GM19397 (cell line): ENCODE data around the gene ZGRF1.
"Not testable (repeated sequence)": the region's sequence is repeated elsewhere in the genome, so short reads cannot be mapped to it uniquely, and the experiment has no call there.

Experiments used
- ATAC-seq: cut with Tn5 transposase; IDR thresholded peaks from one replicate; pipeline ENCODE4 v1.9.1; 2021; ENCODE audit warnings: mild to moderate bottlenecking, moderate library complexity; ENCODE audit not compliant: unreplicated experiment

Gene ZGRF1

DNA sequence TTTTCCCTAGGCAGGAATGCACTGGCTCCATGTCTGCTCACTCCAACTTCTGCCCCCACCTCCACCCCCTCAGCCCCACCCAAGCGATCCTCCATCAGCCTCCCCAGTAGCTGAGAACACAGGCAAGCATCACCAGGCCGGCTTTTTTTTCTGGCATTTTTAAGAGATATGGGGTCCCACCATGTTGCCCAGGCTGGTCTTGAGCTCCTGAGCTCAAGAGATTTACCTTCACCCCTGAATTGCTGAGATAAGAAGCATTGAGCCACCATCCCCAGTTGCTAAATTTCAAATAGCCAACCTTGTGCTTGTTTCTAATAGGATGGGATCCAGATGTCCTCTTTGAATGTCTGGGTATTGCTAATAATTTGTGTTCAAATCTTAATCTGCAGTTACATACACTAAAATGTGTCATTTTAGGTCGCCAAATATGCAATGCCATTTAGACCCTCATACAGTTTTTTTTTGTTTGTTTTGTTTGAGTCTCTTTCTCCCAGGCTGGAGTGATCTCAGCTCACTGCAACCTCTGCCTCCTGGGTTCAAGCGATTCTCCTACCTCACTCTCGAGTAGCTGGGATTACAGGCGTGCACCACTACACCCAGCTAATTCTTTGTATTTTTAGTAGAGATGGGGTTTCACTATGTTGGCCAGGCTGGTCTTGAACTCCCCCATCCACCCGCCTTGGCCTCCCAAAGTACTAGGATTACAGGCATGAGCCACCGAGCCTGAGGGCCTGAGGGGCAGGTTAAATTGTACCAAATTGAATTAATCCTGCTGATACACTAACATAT lies 9.0 kb upstream of the ZGRF1 start:
- no peak for ATAC-seq

- not testable (repeated sequence) for ATAC-seq
Measured at GRCh38 chr4:112644595-112645535, 8.2 kb upstream of the ZGRF1 start.

DNA sequence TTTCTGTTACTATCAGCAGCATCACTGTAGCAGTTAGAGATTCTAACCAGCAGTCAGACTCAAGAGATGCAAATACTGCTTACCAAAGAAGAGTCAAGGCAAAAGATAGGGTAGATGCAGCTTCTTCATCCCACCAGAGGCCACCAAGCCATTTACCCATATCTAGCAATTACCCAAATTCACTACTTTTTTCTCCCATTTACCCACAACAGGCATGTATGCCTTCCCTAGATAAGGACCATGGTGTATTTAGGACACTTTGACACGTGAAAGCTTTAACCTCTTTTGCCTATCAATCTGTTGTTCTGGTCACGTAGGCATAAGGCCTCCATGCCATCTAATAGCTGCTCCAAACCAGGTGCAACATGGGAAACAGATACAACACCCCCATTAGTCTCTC lies 5.8 kb upstream of the ZGRF1 start:
- no peak for ATAC-seq

- no peak for ATAC-seq
Measured at GRCh38 chr4:112637552-112637866, 800 bp upstream of the ZGRF1 start.

GRCh38 chr4:112633477-112634235 lies 3.1 kb downstream of the ZGRF1 start:
- ATAC-seq: no peak

DNA sequence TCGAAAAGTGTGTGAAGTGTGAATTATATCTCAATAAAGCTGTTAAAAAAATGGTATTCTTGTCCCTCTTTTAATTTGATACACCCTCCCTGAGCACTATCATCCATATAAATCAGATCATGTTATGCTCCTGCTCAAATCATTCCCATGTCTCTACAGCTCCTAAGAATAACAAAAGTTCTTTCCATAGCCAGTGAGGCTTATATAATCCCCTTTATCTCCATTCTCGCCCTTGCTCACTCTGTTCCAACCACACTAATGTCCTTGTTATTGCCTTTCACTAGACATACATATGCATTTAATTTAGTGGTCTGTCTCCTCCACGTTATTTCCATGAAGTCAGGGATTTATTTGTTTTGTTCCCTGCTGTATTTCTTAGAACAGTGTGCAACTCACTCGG lies 10.5 kb downstream of the ZGRF1 start:
- no peak for ATAC-seq

- no peak for ATAC-seq
Measured at GRCh38 chr4:112616984-112617383, 19.7 kb downstream of the ZGRF1 start.

DNA sequence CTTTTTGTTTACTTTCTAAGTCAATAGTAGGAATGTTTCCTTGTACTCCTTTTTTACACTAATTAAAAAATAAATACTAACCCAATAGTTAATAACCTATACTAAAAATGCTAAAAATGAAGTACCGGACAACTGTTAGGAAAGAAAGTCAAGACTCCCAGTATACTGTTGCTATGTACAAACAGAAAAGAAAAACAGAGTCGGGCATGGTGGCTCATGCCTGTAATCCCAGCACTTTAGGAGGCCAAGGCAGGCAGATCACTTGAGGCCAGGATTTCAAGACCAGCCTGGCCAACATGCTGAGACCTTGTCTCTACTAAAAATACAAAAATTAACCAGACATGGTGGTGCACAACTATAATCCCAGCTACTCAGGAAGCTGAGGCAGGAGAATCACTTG lies 23.9 kb downstream of the ZGRF1 start:
- not testable (repeated sequence) for ATAC-seq

- no peak for ATAC-seq
Measured at GRCh38 chr4:112604589-112604988, 32.1 kb downstream of the ZGRF1 start.

- ATAC-seq: no peak
Measured at GRCh38 chr4:112594993-112595392, 41.7 kb downstream of the ZGRF1 start.

DNA sequence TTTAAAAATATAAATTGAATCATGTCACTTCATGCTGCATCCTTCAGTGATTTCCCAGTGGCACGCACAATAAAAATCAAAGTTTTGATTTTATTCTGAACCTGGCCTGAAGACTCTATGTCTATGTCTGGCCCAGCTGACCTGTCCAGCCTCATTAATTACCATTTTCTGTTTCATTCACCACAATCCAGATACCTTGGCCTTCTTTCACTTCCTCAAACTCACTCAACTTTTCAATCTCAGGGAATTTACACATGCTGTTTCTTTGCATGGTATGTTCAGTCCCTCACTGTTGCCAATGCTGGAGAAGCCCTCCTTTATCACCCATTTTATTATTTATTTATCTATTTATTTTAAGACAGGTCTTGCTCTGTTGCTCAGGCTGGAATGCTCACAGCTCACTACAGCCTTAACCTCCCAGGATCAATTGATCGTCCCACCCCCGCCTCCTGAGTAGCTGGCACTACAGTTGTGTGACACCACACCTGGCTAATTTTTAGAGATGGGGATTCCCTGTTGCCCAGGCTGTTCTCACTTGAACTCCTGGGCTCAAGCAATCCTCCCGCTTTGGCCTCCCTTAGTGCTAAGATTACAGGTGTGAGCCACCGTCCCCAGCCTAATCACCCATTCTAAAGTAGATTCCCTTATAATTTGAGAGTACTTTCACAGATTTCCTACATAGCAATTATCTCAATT lies 43.1 kb downstream of the ZGRF1 start:
- ATAC-seq: peak; percentile 63

- ATAC-seq: no peak
Measured at GRCh38 chr4:112592717-112593116, 44.0 kb downstream of the ZGRF1 start.

DNA sequence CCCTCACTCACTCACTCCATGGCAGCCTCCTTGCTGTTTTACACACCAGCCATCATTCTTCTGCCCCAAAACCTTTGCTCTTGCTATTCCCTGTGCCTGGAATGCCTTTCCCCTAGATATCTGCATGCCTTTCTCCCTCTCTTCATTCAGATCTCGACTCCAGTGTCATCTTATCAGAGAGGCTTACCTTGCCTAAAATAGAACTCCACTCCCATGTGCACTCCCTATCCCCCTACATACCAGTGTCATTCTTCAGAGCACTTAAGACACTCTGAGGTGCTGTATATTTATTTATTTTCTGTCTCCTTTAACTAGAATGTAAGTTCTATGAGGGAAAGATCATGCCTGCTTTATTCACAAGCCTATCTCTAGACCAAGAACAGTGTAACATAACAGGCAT lies 45.1 kb downstream of the ZGRF1 start:
- ATAC-seq: no peak

- no peak for ATAC-seq
Measured at GRCh38 chr4:112589206-112589605, 47.5 kb downstream of the ZGRF1 start.

DNA sequence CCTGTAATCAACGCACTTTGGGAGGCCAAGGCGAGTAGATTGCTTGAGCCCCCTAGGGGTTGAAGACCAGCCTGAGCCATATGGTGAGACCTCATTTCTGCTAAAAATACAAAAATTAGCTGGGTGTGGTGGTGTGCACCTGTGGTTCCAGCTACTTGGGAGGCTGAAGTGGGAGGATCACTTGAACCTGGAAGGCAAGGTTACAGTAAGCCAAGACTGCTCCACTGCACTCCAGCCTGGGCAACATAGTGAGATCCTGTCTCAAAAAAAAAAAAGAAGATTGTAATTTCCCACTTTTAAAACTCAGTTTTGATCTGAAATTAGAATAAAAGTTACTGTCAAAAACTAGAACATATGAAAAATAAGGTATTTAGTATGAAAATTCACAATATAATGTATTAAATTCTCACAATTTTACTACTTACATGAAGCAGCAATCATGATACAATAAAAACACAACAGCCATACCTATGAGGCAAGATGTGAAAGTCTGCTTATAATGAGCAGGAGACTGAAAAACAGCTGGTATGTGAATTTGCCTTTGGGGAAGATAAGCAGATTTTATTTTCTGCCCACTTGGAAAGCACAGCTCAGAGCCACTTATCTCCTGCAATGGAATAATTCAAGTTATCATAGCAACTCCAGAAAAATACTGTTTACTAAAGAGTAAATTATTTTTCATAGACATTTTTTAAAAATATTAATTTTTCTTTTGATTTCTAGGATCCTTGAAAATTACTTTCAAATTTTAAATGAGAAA lies 50.6 kb downstream of the ZGRF1 start:
- ATAC-seq: no peak

DNA sequence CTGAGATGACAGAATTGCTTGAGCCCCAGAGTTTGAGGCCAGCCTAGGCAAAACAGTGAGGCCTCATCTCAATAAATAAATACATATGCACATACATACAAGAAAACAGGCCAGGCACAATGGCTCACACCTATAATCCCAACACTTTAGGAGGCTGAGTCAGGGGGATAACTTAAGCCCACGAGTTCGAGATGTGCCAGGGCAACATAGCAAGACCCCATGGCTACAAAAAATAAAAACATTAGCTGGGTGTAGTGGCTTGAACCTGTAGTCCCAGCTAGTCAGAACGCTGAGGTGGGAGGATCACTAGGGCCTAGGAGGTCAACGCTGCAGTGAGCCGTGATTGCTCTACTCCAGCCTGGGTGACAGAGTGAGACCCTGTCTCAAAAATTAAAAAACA lies 69.2 kb downstream of the ZGRF1 start:
- ATAC-seq: no peak

DNA sequence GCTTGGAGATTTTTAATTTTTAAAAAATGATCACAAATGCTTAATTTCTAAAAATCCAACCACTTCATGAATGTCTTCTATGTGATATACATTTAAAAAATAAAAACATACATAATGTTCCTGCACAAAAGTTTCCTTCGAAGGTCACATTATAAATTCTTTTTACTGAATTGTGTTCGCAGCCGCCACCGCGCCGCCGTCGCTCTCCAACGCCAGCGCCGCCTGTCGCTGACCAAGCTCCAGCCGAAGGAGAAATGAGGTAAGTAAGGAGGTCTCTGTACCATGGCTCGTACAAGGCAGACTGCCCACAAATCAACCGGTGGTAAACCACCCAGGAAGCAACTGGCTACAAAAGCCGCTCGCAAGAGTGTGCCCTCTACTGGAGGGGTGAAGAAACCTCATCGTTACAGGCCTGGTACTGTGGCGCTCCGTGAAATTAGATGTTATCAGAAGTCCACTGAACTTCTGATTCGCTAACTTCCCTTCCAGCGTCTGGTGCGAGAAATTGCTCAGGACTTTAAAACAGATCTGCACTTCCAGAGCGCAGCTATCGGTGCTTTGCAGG lies 71.9 kb downstream of the ZGRF1 start:
- no peak for ATAC-seq

GRCh38 chr4:112563431-112564200 lies 73.1 kb downstream of the ZGRF1 start:
- ATAC-seq: peak; percentile 66
